GDM1 (cell line): ENCODE data around the gene TRMT2B.
"Not testable (repeated sequence)": the region's sequence is repeated elsewhere in the genome, so short reads cannot be mapped to it uniquely, and the experiment has no call there.

Experiments used
- DNase-seq: peaks from one replicate; lab custom pipeline; 2025; lab: John Stamatoyannopoulos, UW

The TRMT2B gene

DNA sequence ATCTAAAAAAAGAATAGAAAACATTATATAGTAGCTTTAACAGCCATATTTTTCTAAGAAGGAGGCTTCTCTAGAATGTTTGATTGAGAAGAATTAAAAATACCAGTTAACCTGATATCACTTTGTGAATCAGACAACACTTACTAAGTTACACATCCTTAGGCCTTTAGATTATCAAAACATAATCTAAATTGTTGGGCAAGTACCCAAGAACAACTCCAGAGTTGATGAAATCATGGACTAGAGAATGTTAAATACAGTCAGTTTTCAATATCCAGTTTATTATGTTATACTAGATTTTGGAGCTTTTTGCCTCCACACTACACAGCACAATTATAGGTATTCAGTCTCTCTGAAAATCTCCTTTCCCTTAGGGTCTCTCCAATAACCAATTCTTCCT, 42.8 kb downstream of the TRMT2B start:
- no peak for DNase-seq

DNA sequence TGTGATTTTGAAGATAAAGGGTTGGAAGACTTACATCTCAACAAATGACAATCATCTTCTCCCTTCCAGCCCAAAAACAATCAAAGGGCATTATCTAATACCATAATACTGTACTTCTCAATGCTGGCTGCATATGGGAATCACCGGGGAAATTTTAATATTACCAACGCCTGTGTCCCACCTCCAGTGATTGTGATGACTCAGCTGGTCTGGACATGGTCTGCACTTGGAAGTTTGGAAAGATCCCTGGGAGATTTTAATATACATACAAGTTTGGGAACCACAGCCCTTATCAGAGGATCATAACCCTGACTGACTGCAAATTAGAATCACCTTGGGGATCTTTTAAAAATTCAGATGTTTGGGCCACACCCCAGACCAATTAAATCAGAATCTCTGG, 52.5 kb downstream of the TRMT2B start:
- DNase-seq: no peak

DNA sequence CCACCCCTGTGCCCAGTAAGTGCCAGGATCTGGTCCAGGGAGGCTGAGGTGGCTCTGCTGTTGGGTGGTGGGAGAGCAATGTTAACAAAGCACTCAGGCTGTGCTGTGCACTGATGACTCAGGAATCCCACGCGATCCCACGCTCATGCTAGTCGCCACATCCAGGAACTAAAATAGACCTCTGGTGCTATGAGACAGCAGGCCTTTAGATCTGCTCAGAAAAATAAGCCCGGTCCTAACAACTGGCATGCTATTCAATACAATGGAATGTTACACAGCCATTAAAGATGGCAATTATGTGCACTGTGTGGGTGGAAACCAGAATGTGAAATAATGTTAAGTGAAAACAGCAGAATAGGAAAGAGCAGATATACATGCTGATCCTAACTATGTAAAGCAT, 56.4 kb downstream of the TRMT2B start:
- no peak for DNase-seq

DNA sequence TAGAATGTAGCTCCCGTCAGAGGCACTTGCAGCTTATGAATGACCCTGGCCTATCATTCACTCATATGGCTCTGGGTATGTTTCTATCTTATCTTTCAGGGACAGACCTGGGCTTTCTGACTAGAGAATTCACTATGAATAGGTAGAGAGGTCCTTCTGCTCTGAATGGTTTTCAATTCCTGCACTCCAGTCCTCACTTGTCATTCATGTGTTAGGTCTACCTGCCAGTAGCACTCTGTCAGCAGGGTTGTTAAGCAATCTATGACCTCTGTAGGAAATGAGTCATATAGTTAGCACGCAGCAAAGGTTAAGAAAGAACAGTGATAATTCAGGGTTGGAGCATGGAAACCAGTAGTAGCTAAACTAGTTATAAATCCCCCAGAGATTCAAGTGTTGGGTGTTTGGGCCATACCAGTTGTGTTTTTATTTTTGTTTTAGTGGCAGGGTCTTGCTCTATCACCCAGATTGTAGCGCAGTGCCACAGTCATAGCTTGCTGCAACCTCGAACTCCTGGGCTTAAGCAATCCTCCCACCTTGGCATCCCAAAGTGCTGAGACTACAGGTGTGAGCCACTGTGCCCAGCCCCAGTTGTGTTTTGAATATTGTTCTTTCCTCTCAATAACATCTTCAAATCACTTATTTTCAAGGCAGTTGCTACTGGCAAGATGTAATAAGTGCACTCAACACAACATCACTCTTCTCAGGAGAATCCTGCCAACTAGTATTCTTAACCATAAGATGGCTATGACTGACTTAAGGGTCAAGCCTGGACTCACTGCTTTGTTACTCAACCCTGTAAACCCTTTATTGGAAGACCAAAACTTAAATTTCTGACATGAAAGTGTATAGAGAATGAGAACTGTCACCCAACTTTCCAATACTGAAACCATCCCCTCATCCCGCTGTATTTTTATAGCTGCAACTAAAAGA, 57.3 kb downstream of the TRMT2B start:
- no peak for DNase-seq

DNA sequence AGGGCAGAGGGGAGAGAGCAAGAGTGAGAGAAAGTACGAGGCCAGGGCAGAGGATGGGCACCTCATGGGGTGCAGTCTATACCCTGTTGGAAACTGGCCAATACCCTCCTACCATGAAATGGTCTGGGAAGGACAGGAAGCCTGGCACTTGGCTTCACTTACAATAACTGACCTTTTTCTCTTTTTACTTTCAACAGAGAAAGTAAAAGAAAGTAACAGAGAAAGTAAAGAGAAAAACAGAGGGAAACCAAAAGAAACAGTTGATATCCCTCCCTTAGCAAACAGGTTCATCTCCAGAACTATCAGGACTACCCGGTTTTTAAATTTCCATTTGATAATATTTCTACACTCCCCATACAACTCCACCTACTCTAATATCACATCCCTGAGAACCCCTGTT, 61.8 kb downstream of the TRMT2B start:
- no peak for DNase-seq

DNA sequence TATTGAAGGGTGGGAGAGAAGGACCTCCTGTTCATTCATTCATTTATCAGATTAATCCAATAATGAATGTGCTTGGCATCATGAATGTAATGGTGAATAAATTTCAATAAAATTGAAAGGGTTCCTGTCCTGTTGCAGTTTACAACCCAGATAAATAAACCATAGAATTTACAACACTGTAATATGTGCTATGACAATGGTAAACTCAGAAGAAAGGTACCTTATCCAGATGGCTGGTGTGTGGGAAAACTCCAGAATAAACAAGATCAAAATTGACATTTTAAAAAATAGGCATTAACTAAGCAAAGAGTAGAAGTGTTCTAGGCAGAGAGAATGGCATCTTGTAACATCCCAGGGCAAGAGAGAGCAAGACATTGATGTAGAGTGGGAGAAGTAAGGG, 67.1 kb downstream of the TRMT2B start:
- DNase-seq: no peak

DNA sequence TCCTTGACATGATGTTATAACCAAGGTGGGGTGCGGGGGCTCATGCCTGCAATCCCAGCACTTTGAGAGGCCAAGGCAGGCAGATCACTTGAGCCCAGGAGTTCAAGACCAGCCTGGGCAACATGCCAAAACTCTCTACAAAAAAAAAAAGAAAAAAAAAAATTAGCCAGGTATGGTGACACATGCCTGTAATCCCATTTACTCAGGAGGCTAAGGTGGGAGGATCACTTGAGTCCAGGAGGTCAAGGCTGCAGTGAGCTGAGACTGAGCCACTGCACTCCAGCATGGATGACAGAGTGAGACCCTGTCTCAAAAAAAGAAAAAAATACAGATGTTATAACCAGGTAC, 70.4 kb downstream of the TRMT2B start:
- DNase-seq: not testable (repeated sequence)

DNA sequence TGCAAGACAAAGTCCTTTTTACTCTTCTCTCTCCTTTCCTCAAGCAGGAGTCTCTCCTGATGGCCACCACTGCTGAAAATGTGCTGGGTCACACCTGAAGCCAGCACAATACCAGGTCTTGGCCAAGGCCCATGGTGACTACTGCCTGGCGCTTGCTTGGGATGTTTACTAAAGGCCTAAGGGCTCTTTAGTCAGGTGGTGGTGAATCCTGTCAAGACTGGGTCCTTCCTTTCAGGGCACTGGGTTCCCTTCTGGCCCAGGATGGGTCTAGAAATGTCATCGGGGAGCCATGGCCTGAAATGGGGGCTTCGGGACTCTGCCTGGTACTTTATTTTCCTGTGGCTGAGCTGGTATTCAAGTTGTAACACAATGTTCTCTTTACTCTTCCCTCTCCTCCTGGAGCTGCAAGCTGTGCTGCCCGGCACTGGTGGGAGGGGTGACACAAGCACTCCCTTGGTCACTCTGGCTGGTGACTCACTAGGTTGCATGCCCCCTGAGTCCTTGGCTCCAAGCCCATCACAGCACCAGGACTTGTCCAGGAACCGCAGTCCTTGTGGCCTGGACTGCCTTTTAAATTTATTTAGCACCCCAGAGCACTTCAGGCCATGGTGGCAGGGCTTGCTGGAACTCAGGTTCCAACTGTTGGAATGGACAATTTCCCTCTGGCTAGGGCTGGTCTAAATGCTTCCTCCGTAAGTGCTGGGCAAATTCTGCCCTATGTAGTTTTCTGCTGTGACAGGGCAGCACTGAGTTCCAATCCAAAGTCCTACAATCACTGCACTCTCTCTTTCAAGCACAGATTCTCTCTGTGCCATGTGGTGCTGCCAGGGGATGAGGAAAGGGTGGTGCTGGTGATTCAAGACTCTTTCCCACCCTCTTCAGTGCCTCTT, 71.1 kb downstream of the TRMT2B start:
- no peak for DNase-seq

DNA sequence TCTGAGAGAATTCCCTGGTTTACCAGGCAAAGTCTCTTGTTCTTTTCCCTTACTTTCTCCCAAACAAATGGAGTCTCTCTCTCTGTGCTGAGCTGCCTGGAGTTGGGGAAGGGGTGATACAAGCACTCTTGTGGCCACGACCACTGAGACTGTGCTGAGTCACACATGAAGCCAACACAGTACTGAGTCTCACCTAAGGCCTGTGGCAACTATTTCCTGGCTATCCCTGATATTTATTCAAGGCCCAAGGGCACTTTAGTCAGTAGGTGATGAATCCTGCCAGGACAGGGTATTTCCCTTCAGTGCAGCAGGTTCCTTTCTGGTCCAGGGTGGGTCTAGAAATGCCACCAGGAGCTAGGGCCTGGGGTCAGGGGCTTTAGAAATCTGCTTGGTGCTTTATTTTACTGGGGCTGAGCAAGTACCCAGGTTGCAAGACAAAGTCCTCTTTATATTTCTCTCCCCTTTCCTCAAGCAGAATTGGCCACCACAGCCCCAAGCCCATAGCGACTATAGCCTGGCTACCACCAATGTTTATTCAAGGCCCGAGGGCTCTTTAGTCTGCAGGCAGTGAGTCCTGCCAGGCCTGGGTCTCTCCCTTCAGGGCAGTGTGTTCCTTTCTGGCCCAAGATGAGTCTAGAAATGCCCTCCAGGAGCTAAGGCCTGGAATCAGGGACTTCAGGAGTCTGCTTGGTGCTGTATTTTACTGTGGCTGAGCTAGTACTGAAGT, 71.9 kb downstream of the TRMT2B start:
- DNase-seq: no peak

DNA sequence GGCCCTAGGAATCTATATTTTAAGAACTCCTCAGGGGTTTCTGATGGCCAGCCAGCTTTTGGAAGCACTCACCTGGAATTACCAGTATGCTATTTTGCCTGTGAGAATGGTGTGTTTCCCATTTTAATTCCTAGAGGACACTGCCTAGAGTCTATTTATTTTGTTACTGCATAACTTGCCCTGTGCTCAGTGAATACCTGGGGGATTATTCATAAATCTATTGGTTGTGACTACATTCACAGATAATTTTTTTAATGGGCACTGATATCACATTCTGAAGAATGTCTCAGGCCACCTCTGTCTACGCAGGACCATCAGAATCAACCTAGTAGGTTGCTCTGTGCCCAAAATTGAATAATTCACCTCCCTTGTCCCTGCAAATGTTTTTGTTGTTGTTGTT, 75.7 kb downstream of the TRMT2B start:
- no peak for DNase-seq

DNA sequence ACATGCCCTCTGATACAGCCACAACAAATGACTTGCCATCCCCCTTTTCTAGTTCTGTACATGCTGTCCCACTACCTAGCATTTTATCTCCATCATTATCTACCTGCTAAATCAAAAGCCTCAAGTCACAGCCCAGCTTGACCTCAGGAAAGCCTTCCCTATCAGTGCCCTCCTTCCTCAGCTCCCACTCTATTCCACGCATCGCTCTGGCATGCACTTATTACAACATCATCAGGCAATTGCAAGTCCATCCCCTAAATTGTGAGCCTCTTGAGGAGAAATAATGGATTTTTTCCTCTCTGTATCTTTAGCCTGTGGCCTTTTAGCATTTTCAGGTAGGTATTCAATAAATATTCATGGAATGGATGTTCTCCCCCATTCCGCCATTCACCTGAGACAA, 76.7 kb downstream of the TRMT2B start:
- no peak for DNase-seq

DNA sequence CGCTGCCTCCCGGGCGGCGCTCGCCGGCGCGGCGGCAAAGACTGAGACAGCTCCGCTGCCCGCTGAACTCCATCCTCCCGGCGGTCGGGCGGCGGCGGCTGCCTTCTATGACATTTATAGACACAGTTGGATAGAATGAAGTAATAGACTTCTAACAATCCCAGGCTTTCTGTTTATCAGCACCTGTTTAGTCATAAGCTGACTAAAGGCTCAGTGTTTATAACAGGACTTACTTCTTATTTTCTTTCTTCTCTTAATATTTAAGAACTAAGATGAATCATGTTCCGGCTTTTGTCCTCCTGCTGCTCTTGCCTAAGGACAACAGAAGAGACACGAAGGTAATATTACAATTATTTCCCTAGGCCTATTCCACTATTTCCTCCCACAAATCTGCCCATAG, 78.5 kb downstream of the TRMT2B start:
- DNase-seq: no peak

DNA sequence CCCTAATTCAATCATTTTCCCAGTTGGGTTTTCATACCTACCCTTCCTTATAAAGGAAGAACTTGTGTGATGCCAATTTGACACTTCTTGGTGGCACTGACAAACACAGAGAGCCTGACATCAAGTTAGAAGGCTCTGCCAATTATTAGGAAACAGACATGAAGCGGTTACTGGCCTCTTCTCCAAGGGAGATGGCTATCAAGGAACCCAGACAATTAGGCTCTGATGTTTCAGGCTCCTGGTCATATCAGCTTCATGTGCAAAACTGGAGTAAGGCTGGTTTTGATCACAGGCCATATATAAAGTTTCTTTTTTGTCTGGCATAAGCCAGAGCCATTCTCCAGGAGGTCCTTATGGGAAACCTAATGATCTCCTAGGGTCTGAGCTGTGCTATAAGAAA, 82.0 kb downstream of the TRMT2B start:
- DNase-seq: no peak

DNA sequence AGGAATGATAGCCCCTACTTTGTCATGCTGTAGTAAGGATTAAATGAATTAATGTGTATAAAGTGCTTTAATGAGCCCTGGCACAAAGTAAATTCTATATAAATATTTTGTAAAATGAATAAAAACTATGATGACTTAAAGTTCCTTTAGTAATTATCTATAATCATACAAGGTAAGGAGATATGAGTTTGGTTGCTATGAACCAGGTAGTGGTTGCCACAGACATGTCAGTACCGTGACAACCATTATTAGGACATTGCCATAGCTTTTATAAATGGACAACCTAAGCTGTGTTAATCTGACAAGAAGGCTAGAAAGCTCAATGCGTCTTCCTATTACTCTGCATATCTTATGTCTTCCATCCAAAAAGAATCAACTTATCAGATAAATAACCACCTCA, 82.5 kb downstream of the TRMT2B start, which contains the start of gene ARL13A:
Gene ARL13A (plus strand): TSS at position 301 of the 400 bp plus-strand sequence. CDS start 3,982 bp downstream, outside the sequence.
- DNase-seq: no peak

DNA sequence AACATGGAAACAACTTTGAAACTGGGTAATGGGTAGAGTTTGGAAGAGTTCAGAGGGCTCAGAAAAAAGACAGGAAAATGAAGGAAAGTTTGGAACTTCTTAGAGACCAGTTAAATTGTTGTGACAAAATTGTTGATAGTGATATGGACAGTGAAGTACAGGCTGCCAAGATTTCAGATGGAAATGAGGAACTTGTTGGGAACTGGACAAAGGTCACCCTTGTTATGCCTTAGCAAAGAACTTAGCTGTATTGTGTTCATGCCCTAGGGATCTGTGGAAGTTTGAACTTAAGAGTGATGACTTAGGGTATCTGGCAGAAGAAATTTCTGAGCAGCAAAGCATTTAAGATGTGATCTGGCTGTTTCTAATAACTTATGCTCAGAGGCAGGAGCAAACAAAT, 87.5 kb downstream of the TRMT2B start:
- DNase-seq: no peak

DNA sequence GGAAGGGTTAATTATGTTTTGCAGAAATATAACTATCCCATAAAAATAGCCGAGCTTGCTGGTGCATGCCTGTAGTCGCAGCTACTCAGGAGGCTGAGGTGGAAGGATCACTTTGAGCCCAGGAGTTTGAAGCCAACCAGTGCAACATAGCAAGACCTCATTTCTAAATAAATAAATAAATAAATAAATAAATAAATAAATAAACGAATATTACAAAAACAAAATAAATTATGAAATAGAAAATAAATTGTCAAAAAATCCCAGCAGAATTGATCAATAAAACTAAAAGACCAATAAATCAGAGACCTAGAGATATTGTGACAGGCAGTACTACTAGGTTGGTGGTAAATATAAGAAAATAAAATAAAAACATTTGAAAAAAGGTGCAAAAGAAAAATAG, 89.1 kb downstream of the TRMT2B start:
- DNase-seq: no peak
